ENCODE measurements around the gene PAFAH1B2.

DNA sequence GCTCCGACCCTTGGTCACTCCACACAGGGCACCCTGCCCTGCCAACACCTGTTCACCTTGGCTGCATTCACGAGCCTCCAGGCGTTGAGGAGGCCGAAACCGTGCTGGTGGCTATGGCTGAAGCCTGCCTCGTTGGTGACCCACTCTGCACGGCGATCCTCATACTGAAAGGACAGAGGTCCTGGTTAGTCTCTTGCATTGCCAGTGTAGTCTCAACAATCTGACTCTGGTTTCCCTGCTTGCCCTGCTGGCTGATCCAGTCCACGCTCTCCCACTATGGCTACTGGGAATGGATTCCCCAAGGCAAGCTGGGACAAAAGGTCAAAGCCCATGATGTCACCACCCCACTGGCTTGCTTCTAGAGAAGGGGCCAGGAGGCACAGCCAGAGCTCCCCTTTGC lies 74.9 kb downstream of the PAFAH1B2 start:
- TF ChIP-seq POLR2AphosphoS5 (IDR thresholded peaks at IDR 0.05), result no peak
- no peak for TF ChIP-seq POLR2A (IDR thresholded peaks at IDR 0.05)
- no peak for TF ChIP-seq CTCF (IDR thresholded peaks at IDR 0.05)

Data from breast epithelium (tissue), 3 donors.